Activated T-helper 2 cell treated with anti-CD3 and anti-CD28 coated beads, Interferon-gamma antibody, Interleukin-2, Interleukin-4, amounts not matched to agents 10 μg/mL and 5 μg/mL and 100 μg/mL, durations not matched to agents 14 hours and 24 hours and 36 hours (primary cell): Measurements from ENCODE around the gene RAET1G. TPM values are rescaled to one million over a fixed set of nuclear protein-coding genes. Genes with fewer than 3 reads are reported as not detected.
"Not testable (repeated sequence)": the region's sequence is repeated elsewhere in the genome, so short reads cannot be mapped to it uniquely, and the experiment has no call there.

Experiments used
- DNase-seq: peaks from one replicate; pipeline ENCODE4 v3.0.0; 2021; ENCODE audit warnings: low spot score
- H3K27ac Mint-ChIP-seq: one replicate; pipeline ENCODE4 v1.8.0; 2021; ENCODE audit warnings: mixed read lengths
- H3K27me3 Mint-ChIP-seq: one replicate; pipeline ENCODE4 v1.8.0; 2021; ENCODE audit warnings: low read depth, mixed read lengths
- H3K36me3 Mint-ChIP-seq: one replicate; pipeline ENCODE4 v1.8.0; 2021; ENCODE audit warnings: low read depth, mixed read lengths
- H3K4me1 Mint-ChIP-seq: one replicate; pipeline ENCODE4 v1.8.0; 2021; ENCODE audit warnings: low read depth, mixed read lengths
- H3K4me3 Mint-ChIP-seq: one replicate; pipeline ENCODE4 v1.8.0; 2021; ENCODE audit warnings: low read depth, mild to moderate bottlenecking, moderate library complexity, mixed read lengths
- H3K9me3 Mint-ChIP-seq: one replicate; pipeline ENCODE4 v1.8.0; 2021; ENCODE audit warnings: mixed read lengths
- intact Hi-C: fragments of 100-400 bp; cut with micrococcal nuclease; formaldehyde crosslinking; loops from one replicate; pipeline ENCODE4 v1.15.1; 2023
- total RNA-seq: library from RNA; stranded (reverse); gene quantifications from 2 replicates; pipeline ENCODE4 v1.2.3, GENCODE V29; 2022

Gene RAET1G
- total RNA-seq, 1 donor from 2014 or later = not detected

DNA sequence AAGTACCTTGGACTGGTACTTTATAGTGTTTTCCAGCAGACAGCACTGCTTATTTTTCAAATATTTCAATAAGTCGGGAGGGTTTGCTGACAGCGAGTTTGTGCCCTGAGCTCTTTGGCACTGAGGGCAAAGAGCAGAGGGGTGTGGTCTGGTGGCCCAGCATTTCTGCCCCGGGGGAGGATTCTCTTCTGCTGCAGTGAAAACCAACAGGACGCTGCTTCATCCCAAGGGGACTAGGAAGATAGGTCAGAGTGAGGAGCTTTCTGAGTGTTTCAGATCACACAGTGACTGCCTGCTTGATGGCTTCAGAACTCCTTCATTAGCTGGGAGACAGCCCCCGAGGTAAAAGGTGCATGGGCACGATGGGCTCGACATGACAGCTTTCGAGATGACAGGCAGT is 27.5 kb upstream of the RAET1G start:
- Mint-ChIP-seq H3K36me3 (no peaks in the 10 kb centered on the region), H3K9me3 (no peaks in the 10 kb centered on the region), H3K27ac (no peak overlapping the region), H3K4me3 (no peak overlapping the region), H3K4me1 (peaks cover 5% of the 10 kb centered on the region), H3K27me3 (peaks cover 67% of the 10 kb centered on the region)
- intact Hi-C loops = no loop called here
- DNase-seq = no peak

DNA sequence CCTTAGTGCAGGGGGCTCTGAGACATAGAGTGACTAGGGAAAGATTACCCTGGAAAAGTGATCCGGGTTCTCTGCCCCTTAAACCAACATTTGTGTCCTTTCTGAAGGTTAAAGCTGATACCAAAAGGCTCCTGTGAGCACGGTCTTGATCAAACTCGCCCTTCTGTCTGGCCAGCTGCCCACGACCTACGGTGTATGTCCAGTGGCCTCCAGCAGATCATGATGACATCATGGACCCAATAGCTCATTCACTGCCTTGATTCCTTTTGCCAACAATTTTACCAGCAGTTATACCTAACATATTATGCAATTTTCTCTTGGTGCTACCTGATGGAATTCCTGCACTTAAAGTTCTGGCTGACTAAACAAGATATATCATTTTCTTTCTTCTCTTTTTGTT is 25.7 kb upstream of the RAET1G start:
- H3K4me1 Mint-ChIP-seq = no peaks in the 10 kb centered on the region
- DNase-seq = no peak
- peaks cover 68% of the 10 kb centered on the region for H3K27me3 Mint-ChIP-seq
- no peaks in the 10 kb centered on the region for H3K9me3 Mint-ChIP-seq
- H3K27ac Mint-ChIP-seq = no peak overlapping the region
- no peaks in the 10 kb centered on the region for H3K36me3 Mint-ChIP-seq
- H3K4me3 Mint-ChIP-seq = no peak overlapping the region
- intact Hi-C loops = no loop called here

DNA sequence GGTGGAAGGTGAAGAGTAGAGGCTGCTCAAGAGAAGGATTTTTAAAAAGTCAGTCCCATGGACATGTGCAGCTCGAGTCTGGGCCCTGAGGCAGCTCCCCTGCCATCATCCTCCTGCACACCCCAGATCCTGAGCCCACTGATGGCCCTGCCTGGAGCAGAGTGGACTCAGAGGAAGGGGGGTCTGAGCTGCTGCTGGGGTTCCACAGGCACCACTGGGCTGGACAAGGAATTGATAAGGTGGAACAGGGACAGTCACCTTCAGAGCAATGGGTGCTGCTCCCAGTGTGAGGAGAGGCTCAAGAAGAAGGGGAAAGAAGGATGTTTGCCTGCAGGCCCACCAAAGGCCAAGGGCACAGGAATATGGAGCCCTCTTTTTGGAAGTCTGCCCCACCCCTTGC is 25.1 kb upstream of the RAET1G start:
- Mint-ChIP-seq H3K27me3 (peaks cover 67% of the 10 kb centered on the region), H3K27ac (no peak overlapping the region), H3K4me3 (no peak overlapping the region), H3K36me3 (no peaks in the 10 kb centered on the region), H3K4me1 (no peaks in the 10 kb centered on the region), H3K9me3 (no peaks in the 10 kb centered on the region)
- no peak for DNase-seq
- intact Hi-C loops = no loop called here

DNA sequence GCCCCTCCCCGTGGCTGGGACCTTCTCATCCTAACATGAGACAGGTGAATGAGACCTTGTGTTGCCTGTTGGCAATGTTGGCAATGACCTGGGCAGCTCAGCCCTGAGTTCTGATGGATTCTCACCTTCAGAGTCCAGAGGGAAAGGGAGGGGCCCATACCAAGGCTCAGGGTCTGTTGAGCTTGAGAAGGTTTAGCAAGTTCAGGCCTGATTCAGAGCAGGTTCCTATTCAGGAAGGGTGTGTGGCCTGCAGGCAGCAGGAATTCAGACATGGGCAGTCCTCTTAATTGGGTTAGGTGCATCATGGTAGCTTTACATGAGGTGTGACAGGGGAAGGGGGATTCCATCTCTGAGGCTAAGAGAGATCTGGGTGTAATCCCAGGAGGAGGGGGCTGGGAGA is 24.6 kb upstream of the RAET1G start:
- H3K27me3 Mint-ChIP-seq = peaks cover 67% of the 10 kb centered on the region
- H3K4me3 Mint-ChIP-seq, H3K27ac Mint-ChIP-seq: not testable (repeated sequence)

DNA sequence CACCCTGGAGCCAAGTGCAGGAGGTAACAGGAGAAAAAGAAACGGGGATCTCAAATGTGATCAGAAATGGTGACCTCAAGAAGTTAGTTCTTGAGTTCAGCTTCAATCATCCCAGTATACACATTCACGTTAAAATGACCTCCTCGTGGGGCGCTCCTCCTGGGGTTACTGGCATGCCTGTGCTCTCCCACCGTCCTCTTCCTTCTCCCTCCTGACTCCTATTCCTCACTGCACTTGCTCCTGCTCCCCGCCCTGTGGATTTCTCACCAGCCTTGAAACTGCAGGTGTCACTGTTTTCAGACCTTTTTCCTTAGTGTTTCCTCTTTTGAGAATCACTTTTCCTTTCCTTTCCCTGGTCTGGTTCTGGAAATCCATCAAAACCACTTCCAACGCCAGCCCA is 23.7 kb upstream of the RAET1G start:
- H3K27ac Mint-ChIP-seq, H3K4me1 Mint-ChIP-seq, H3K36me3 Mint-ChIP-seq, intact Hi-C loops, DNase-seq, H3K9me3 Mint-ChIP-seq, H3K4me3 Mint-ChIP-seq: not testable (repeated sequence)
- peaks cover 65% of the 10 kb centered on the region for H3K27me3 Mint-ChIP-seq

More for the DNA sequence above, 24.6 kb upstream of the RAET1G start:
- DNase-seq, intact Hi-C loops, H3K4me1 Mint-ChIP-seq, H3K9me3 Mint-ChIP-seq, H3K36me3 Mint-ChIP-seq: not testable (repeated sequence)

DNA sequence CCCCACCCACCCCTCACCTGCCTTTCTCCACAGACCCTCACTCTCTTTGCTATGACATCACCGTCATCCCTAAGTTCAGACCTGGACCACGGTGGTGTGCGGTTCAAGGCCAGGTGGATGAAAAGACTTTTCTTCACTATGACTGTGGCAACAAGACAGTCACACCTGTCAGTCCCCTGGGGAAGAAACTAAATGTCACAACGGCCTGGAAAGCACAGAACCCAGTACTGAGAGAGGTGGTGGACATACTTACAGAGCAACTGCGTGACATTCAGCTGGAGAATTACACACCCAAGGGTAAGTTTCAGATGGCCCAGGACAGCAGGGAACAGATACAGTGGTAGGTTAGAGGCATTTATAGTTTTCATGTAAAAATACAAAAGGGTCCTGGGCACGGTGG is 22.4 kb upstream of the RAET1G start:
- H3K9me3 Mint-ChIP-seq, intact Hi-C loops, H3K36me3 Mint-ChIP-seq, H3K27ac Mint-ChIP-seq, H3K4me1 Mint-ChIP-seq, DNase-seq, H3K4me3 Mint-ChIP-seq: not testable (repeated sequence)
- H3K27me3 Mint-ChIP-seq = peaks cover 63% of the 10 kb centered on the region

DNA sequence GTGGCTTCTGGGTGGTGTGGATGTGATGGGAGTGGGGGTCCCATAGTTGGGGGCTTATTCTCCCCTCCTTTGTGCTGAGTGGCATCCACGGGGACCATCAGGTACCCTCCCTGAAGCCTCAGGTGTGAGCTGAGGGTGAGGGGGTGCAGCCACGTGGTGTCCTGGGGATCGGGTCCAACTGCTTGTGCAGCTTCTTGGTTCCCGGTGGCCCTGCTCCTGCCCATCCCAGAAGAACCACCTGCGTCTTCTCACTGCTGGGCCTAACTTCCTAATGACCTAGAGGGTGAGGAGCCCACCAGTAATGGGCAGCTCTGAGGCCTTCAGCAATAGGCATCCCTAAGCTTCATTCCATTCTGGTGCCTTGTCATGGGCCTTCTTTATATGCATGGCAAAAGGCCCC is 20.4 kb upstream of the RAET1G start:
- Mint-ChIP-seq H3K27me3 (peaks cover 65% of the 10 kb centered on the region), H3K4me1 (peaks cover 20% of the 10 kb centered on the region), H3K4me3 (peak overlapping the region; percentile 26)
- H3K27ac Mint-ChIP-seq, H3K36me3 Mint-ChIP-seq, H3K9me3 Mint-ChIP-seq, intact Hi-C loops, DNase-seq: not testable (repeated sequence)

DNA sequence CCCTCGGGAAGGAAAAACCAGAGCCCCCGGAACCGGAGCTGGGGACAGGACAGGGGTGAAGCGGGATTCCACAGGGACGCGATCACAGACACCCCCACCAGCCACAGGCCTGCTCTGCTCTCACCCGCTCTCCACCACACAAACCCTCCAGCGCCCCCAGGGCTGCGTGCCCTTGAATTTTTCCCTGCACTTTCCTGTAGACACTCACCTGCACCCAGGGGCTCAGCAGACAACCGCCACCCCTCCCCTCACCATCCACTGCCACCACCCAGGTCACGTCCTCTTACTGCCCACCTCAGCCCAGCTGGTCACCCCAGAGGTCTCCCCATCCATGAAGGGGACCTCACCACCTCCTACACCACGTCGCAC is 19.5 kb upstream of the RAET1G start:
- H3K4me1 Mint-ChIP-seq = peaks cover 21% of the 10 kb centered on the region
- intact Hi-C loops = no loop called here
- H3K36me3 Mint-ChIP-seq = no peaks in the 10 kb centered on the region
- H3K27ac Mint-ChIP-seq = no peak overlapping the region
- peaks cover 65% of the 10 kb centered on the region for H3K27me3 Mint-ChIP-seq
- H3K9me3 Mint-ChIP-seq = no peaks in the 10 kb centered on the region
- DNase-seq = no peak
- H3K4me3 Mint-ChIP-seq = peak overlapping the region; percentile 91

DNA sequence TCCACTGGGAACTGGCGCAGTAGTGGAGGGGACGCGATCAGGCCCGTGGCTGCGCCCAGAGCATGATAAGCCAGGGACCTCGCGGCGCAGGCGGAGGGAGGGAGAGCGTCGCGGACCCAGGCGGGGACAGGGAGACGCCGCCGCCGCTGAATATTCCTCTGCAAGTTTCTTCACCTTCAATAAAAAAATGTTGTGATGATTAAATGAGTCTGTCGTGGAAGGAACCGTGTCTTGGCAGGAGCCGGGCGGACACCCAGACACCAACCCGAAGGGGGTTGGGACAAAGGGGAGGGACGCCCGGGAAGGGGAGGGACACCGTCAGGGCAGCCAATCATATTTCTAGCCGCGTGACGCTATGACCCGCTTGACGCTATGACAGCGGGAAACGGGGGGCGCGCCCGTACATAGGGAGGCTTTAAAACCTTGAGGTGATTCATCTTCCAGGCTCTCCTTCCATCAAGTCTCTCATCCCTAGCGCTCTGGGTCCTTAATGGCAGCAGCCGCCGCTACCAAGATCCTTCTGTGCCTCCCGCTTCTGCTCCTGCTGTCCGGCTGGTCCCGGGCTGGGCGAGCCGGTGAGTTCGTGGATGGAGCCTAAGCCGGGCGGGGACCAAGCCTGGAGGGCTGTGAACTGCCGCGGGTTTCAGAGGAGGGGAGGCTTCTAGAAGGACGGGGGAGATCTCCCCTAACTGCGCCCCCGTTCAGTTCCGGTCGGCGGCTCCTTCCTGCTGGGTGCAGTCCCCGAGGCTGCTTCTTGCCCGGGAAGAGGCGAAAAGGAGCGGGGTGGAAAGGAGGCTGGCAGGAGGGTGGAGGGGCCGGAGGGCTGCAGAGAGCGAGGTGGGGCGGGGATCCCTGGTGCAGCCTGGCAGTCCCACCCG is 18.9 kb upstream of the RAET1G start, which contains the start of gene ULBP2:
ULBP2 (plus strand) TSS at position 432 of the 878 bp plus-strand sequence; CDS start at position 491, 59 bp downstream.
- intact Hi-C loops = loop anchor here (1.0 kb wide), 1 partner anchor 21 kb away; the partner anchor contains the start of gene ULBP1
- no peaks in the 10 kb centered on the region for H3K9me3 Mint-ChIP-seq
- H3K27ac Mint-ChIP-seq = peak within 1 kb of the TSS; percentile 55
- peaks cover 69% of the 10 kb centered on the region for H3K27me3 Mint-ChIP-seq
- H3K4me1 Mint-ChIP-seq = peaks cover 21% of the 10 kb centered on the region
- H3K4me3 Mint-ChIP-seq = peak within 1 kb of the TSS; percentile 91
- H3K36me3 Mint-ChIP-seq = no peaks in the 10 kb centered on the region
- DNase-seq = peak; percentile 78

DNA sequence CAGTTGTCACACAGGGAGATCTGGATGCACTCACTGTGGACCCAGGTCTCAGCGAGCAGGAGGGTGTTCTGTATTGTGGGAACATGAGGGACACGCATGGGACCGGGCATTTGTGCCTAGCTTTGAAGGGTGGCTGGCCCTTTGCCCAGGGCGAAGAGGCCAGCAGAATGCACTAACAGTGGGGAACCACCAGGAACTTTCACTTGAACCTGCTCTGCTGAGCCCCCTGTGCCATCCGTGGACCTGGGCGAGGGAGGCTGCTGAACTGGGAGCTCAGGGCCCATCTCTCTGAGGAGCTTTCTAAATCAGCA is 17.7 kb upstream of the RAET1G start:
- intact Hi-C loops = no loop called here

DNA sequence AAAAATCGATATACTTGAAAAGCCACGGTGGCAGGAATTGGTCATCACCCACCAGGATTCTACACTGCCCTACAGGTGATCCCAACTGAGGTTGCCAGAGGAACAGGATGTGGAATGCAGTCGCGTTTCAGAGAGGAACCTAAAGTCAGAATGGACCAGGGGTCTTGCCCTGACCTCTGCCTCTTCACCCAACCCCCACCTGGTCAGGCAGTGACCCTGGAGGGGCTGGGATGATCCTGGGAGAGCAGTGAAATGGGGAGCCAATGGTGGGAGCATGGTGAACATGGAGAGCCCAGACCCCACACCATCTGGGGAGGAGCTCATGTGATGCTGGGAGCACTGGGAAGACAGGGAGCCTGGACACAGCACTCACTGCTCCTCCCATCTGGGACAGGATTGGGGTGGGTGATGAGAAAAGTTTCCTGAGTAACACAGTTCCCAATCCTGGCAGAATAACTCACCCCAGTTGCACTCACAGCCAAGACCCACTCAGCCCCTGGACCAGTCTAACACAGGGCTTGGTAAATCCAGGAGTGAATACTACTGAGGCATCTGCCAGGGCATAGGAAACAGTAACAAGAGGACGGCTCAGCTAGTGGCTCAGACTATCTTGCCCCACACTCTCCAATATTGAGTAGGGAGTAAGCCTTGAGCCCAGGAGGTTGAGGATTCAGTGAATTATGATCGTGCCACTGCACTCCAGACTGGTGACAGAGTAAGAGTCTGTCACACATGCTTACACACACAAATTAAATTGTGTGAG is 17.2 kb upstream of the RAET1G start:
- Mint-ChIP-seq H3K27ac (no peak overlapping the region), H3K36me3 (no peaks in the 10 kb centered on the region), H3K4me1 (peaks cover 25% of the 10 kb centered on the region), H3K4me3 (peak overlapping the region; percentile 15), H3K9me3 (no peaks in the 10 kb centered on the region), H3K27me3 (peaks cover 77% of the 10 kb centered on the region)
- intact Hi-C loops = loop anchor here (2.0 to 10.0 kb wide), 3 partner anchors 51 to 475 kb away; no protein-coding TSS in a partner anchor
- DNase-seq = no peak

More for the DNA sequence above, 17.7 kb upstream of the RAET1G start:
- Mint-ChIP-seq H3K4me3 (peak overlapping the region; percentile 15), H3K9me3 (no peaks in the 10 kb centered on the region), H3K27ac (no peak overlapping the region), H3K36me3 (no peaks in the 10 kb centered on the region), H3K27me3 (peaks cover 74% of the 10 kb centered on the region), H3K4me1 (peaks cover 21% of the 10 kb centered on the region)
- no peak for DNase-seq

DNA sequence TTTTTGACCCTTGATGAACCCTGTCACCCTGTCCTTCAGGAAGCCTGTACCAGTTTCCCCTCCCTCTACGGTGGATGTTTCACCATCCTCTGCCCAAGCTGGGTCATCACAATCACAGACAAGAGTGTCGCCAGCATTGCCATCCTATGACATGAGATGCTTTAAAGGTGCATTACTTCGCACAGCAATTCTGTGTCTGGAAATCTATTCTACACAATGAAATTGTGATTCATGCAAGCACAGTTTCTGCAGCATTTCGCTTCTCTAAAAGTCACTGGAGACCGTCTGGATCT is 16.4 kb upstream of the RAET1G start:
- Mint-ChIP-seq H3K27me3 (peaks cover 84% of the 10 kb centered on the region), H3K27ac (no peak overlapping the region), H3K4me1 (peaks cover 30% of the 10 kb centered on the region), H3K36me3 (no peaks in the 10 kb centered on the region), H3K9me3 (no peaks in the 10 kb centered on the region), H3K4me3 (peak overlapping the region; percentile 65)
- intact Hi-C loops = loop anchor here (2.0 to 10.0 kb wide), 3 partner anchors 51 to 475 kb away; no protein-coding TSS in a partner anchor
- DNase-seq = no peak
